ENCODE measurements around the gene KCNH3.

- TF ChIP-seq ZBTB37 (CRISPR knock-in tag; IDR thresholded peaks at IDR 0.05) (no peak), ZNF326 (CRISPR knock-in tag; IDR thresholded peaks at IDR 0.05; ENCODE audit: borderline replicate concordance) (no peak), ATF6 (CRISPR knock-in tag; conservative IDR thresholded peaks at IDR 0.05) (no peak), NFATC3 (CRISPR knock-in tag; IDR thresholded peaks at IDR 0.05) (no peak), ZNF883 (CRISPR knock-in tag; IDR thresholded peaks at IDR 0.05; ENCODE audit: not compliant biosample characterization) (no peak), POLR2A (IDR thresholded peaks at IDR 0.05; ENCODE audit: insufficient read depth in 1 of 2, low read depth in 2 of 2, low read length in 2 of 2) (no peak)
These were observed 36.2 kb upstream of the KCNH3 start for GRCh38 chr12:49502590-49502989.

All from HepG2 (cell line).